CD4-positive, alpha-beta T cell treated with Interleukin-6 for 4 hours (primary cell): ENCODE results near the gene IRF5.
"Not testable (repeated sequence)": the region's sequence is repeated elsewhere in the genome, so short reads cannot be mapped to it uniquely, and the experiment has no call there.

Source experiments
- DNase-seq: peaks from one replicate; pipeline ENCODE4 v3.0.0-alpha.2; 2020; ENCODE audit warnings: mixed read lengths

Gene IRF5

DNA sequence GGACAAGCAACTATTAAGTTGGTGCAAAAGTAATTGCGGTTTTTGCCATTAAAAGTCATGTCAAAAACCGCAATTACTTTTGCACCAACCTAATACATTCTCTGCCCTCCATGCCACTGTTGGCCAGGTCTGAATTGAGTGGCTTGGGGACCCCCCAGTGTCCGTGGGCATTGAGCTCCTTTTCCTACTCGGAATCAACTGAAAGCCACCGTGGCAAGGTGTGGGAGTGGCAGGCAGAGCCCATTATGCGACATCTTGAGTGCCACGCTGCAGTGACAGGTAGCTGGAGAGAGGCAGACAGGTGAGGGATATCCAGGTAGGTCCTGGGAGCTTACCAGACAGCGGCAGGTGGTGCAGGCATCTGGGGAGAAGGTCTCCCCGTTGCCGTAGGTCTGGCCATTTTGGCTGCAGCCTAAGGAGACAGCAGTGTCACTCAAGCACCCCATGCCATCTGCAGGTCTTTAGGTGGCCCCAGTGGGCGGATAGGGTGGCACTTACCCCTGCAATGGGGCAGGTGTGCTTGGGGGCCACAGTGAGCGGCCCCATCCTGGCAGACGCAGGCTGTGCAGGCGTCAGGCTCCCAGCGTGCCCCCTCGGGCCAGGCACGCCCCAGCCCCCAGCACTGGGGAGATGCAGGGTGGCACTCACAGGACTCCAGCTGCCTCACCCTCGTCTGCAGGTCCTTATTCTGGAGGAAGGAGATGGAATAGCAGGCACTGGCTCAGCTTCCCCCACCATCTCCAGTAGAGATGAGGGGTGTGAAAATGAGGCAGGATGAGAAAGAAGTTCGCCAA lies 30.8 kb upstream of the IRF5 start:
- DNase-seq: no peak

DNA sequence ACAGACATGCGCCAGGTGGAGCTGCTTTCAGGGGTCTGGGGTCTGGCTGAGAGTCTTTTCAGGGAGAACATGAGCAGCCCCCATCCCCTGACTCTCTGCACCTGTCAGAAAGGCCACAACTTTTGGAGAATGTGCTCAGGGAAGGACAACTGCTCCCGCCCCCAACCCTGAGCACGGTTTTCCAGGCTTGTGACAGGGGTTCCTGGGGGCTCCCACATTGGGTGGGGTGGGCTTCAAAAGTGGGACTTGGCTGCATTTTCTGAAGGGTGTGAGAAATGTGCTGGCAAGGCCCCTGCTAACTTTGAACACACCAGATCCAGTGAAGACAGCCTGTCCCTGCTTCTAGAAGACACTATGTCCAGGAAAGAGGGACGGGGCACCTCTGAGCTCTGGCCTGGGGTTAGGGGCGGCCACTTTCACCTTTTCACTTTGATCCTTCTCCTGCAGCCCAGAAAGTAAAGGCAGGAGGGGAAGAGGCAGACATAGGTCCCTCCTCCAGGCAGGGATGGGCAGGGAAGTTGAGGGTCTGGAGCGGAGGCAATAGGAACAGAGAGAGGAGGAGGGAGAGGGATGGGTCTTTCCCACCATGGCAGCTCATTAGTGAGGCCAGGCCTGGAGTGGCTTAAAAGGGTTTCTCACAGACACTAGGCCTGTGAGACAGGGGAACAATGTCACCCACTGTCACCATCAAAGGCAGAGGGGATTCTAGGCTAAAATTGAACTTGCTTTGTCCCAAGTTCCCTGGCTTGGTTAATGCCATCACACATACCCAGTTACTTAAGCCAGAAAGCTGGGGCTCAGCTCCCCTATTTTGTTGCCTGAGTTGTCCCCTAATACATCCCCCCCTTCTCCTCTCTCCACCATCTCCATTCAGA lies 28.7 kb upstream of the IRF5 start:
- DNase-seq: no peak

DNA sequence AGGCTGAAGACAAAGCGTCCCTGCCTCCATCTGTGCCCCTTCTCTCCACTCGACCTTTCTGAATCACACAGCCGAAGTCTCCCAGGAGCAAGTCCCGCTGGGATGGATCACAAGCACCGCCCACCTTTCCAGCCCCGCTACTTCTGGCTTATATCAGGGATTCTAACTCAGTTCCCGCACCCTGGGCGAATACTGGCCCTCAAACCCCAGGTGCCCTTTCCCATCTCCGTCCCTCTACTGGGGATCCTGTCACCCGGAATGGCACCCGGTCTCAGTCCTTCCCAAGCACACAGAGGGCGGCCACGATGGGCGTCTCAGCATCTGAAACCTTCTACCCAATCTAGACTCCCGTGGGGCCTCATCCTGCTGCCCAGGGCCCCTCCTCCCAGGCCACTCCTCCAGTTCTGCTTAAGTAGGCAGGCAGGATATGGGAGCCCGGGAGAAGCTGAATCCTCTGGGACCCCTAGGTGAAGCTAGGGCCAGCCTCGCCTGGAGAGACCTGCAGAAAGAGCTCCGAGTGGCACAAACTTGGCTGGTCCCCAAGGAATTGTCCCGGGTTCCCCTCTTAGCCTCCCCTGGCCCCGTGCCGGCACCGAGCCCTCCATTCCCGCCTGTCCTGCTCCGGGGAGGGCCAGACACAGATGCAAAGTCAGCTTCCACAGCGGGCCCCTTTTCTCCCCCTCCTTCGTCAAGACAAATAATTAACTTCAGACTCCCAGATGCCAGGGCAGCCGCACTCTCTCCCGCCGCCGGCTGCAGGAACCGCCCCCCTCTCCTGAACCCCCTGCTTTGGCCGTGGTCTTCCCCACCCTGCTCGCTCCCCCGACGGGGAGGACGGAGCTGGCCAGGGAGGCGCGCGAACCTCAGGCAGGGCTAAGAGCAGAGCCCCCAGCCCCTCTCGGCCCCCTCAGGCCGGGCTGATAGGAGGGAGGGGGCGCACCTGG lies 27.8 kb upstream of the IRF5 start:
- DNase-seq: no peak

DNA sequence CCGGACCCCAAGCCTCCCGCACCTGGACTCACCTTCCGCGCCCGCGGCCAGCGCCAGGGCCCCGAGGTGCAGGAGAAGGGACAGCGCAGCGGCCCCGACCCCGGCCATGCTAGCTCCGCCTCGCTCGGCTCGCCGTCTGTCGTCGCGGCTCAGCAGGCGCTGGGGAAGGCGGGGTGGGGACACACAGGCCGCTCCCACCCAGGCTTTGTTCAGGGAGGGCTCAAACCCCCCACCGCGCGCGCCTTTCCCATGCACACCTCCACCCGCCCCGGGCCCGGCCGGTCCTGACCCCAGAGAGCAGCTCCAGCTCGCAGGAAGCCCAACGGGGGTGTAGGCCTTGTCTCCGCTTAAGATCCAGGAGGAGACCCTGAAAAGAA lies 27.2 kb upstream of the IRF5 start, which contains the start of gene KCP:
TSS of gene KCP (minus strand) at position 141 of the 377 bp plus-strand sequence. CDS start at position 108, 33 bp downstream.
- DNase-seq: no peak

DNA sequence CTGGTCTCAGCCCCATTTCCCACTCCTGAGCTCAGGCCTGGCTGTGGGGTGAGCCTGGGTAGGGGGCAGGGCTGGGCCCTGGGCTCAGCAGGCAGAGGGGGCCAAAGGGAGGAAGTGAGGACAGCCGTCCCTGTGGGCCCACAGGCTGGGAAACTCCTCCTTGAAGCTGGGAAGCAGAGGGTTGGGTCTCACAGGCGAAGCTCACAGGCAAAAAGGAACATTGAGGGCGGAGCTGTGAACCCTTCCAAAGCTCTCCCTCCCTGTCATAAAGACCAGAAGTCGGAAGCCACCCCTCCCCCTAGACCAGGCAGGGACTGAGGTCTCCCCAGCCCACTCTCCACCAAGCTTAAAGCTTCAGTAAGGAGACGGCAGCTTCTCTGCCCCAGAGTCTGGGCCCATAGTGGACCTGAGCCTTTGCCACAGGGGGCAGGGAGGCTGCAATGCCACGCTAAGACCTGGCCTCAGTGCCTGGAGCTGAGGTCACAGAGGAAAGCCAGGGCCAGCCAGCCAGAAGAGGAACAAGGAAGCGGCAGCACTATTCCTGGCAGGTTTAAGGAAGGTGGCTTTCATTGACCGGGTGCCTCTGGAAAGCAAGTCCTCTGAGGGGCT lies 26.2 kb upstream of the IRF5 start:
- DNase-seq: no peak

DNA sequence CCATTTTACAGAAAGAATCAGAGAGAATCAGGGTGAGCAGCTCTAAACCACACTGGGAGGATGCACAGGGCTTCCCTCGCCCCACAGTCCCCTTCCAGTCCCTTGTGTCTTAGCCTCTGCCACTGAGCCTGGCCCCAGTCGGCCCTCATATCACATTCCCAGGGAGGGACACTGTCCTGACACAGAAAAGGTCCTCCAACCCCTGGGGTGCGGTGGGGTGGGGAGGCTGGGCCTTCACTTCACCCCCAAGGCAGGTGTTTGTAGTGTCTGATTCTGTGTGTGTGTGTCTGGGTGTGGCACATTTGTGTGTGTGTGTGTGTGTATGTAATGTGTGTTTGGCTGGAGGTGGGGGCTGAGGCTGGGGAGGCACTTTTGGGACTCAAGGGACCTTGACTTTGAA lies 25.4 kb upstream of the IRF5 start:
- no peak for DNase-seq

DNA sequence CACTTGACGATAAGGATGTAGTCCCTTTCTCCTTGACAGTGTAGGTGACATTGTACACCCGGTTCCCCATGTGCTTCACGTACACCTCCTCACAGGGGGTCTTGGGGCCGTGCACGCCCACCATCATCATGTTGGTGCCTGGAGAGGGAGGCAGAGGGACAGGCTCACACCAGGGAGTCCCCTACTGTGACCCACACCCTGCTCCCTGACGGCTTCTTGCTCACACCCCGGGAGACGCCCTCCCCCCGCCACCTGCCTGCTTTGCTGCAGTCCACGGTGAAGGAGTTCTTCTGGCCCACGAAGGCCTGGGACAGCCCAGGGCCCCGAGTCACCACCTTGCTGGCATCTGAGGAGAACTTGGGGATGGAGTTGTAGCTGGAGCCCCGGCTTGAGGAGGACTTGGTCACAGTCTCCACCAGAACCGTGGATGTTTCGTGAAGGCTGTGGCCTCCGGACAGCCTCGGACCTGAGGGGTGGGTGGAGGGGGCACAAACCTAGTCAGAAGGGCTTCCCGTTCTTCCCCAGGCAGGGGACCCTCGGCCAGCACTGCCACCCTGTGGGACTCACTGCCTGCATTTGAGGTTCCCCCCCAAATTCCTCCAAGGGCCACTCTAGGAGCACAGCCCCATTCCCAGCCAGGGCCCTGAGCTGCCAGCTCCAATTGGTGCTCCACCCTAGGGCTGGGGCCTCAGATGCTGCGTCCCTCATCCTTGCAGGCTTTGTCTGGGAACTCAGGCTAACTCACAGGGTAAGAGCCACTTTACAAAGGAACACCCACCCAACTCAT lies 24.8 kb upstream of the IRF5 start:
- not testable (repeated sequence) for DNase-seq

DNA sequence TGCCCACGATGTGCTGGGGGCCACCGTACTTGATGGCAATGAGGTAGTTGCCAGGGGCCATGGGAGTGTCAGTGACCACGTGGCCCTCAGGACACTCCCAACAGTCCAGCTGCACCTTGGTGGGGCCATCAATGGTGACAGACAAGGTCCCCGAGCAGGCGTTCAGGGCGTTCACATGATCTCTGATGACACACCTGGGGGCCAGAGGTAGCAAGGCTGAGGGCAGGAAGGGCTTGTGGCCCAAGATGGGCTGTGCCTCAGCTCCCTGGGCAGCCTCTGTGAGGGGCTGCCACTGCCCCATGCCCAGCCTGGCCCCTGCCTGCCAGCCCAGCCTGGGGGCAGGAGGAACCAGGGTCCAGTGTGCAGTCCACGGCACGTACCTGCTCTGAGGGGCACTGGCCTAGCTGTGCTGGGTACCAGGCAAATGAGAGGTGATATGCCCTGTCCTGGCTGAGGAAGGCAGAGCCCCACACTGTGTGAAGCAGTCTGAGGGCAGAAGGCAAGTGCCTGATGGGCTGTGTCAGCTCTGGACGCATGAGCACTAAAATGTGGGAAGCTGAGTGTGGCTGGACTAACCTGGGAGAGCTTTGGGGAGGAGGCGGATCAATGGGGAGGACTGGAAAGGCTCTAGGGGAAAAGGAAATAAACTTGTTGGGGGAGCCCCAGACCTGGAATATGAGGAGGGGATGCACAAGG lies 23.7 kb upstream of the IRF5 start:
- no peak for DNase-seq

DNA sequence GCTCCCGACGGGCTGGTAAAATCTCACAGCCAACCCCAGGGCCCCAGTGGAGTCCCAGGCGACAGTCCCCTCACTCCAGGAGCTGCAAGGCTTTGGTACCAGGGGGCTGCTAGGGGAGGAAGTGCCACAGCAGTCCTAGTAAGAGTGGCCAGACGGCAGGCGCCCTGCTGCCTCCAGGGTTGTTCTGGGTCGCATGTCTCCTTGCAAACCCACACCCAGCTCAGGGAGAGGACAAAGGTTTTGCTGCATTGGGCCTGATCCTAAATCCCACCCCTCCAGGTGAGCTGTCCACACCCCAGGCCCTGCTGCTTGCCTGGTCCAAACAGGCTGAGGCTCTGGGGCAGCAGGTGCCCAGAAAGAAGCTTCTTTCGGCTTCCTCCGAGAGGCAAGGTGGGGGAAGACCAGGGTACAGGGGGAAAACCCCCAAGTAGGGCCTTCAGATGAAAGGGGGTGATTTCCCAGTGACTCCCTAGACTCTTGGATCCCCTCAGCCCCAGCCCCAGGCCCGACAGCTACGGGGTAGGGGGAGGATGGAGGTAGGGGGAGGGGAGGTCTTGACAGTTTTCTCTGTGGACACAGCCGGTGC lies 23.1 kb upstream of the IRF5 start:
- no peak for DNase-seq

DNA sequence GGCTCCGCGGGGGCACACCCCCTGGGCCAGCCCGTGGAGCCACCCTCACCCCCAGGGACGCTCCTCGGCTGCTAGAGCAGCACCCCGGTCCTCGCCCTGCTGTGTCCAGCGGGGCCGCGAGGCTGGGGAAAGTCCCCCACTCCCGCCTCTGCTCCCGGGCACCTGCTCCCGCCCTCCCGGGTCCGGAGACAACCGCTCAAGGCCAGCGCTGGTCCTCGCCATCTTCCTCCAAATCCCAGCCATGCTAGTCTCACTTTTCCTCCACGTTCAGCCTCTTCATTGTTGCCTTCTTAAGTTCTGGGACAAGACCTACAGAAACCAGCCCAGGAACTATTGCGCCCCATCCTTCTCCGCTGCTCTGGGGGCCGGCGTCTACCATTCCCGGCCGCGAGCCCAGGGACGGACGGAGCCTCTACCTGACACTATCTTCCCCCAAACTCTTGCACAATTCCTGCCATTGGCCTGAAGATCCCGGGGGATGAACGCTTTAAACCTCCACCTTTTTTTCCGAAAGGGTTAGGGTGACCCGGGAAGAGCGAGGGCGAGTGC lies 22.4 kb upstream of the IRF5 start:
- DNase-seq: no peak

DNA sequence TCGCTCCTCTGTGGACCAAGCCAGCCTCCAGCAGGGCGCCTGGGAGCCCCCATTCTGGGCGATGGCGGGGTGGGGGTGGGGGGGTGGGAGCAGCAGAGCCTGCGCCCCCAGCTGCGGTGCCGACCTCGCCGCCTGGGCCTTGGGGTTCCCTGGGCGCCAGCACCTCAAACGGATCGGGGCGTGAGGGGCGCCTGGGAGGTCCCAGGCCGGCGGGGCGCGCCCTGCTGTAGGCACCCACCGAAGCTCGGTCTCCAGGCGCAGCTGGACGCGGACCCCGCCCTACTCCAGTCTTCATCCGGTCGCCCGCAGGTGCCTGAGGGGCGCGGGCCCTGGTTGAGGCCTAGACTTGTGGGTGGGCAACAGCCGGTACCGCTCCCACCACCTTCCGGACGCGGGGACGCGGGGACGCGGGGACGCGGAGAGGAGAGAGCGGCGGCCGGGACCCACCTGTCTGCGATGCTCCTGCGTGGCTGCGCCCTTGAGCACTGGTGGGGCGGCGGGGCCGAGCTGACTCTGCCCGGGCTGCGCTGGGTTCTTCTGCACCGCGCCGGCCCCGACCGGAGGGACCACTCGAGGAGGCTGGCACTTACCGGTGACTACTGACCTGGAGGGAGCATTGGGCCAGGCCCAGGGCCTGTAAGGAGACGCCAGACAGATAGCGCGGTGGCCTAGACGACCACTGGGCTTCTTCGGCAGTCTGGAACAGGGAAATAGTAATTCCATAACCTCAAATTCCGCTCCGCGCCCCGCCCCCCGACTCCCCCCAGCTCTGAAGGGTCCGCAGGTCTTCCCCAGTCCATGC lies 21.7 kb upstream of the IRF5 start:
- no peak for DNase-seq

DNA sequence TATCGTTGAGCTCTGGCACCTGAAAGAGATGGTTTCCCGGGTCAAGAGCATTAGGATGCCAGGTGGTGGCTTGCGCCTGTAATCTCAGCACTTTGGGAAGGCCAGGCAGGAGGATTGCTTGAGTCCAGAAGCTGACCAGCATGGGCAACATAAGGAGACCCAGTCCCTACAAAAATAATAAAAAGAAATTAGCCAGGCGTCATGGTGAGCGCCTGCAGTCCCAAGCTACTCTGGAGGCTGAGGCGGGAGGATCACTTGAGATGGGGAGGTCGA lies 21.1 kb upstream of the IRF5 start:
- DNase-seq: no peak

DNA sequence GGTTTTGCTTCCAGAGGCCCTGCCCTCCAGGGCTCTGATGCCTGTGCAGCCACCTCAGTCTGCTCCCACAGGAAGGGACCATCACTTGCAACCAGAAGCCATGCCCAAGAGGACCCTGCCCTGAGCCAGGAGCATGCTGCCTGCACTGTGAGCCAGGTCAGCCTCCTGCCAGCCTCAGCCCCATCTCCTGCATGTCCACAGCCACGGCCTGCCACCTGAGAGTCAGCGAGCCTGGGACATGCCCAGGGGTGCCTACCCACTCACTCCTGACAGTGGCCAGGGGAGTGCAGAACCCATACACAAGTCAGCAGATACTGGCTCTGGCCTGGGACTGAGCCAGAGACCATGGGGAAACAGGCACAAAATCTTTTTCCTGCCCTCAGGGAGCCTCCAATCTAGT lies 20.6 kb upstream of the IRF5 start:
- DNase-seq: no peak

DNA sequence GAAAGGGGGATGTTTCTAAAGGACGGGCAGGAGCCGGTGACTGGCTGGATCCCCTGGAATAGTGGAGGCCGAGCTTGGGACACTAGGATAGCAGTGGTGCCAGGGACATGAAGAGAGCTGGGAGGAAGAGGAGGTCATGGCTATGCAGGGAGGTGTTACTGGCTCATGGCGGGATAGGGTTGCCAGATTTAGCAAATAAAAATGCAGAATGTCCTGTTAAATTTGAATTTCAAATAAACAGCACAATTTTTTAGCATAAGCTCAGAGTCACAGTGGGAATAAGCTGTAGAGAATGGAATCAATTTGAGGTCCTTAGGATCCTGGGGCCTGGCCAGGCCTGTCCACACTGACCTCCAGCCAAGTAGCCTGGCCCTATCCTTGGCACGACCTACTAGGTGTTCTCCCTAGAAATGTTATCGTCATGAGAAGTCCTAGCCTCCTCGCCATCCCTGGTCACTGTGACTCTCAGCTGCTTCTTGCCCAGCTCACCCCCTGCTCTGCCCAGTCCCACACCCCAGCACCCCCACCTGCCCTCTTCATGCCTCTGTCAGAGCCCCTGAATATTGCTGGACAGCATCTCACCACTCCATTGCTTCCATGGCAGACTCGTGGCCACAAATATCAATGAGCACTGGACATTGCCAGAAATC lies 19.6 kb upstream of the IRF5 start:
- no peak for DNase-seq

DNA sequence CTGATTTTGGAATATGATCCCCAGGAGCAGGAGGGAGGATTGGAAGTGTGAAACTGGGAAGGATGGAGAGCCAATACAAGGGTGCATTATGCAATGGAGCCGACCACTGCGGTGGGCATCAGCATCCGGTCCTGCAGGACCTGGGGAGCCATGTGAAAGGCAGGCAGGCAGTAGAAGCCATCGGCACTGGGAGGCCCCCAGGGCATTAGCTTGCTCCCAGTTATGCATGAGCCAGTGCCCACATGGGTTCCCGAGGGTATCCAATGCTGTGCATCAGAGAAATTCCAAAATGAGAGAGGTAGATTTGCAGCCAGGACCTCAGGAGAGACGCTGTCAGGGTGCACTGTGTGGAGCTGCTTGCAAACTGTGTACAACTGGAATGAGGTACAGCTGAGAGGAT lies 18.5 kb upstream of the IRF5 start:
- no peak for DNase-seq

DNA sequence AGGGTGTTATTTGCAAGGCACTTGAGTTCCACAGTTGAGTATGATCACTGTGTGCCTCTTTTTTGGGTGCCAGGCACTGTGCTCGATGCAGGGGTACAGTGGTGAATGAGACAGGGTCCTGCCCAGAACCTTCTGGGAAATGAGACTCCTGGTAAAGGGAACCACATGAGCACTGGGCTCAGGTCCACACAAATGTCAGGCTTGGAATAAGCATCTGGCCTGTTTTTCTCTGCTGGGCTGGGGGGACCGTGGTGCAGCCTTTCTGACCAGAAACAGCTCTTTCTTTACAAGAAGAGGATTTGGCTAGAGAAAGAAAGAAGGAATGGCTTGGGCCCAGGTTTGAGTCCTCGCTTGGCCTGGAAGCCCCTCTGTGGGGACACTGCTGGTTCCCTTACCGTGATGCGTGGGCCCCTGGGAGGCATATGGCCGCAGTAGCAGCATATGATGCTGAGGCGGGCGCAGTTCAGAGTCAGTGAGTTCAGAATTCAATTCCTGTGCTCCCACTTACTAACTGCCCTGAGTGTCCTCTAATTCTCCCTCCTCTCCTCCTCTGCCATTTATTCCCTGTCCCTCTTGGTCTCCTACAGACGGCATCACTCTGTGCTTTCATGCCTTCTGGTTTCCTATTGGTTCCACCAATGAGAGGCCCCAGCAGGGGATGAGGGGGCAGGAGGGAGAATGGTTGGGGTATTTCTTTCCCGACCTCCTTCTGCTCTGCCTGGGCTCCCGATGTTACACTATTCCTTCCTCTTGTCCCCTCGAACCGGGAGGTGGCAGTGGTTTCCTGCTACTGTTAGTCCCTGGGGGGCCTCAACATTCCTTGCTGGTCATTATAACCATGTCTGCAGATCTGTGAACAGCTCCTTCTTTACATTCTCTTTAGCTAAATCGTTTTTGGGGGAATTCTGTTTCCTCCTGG lies 17.6 kb upstream of the IRF5 start:
- no peak for DNase-seq

DNA sequence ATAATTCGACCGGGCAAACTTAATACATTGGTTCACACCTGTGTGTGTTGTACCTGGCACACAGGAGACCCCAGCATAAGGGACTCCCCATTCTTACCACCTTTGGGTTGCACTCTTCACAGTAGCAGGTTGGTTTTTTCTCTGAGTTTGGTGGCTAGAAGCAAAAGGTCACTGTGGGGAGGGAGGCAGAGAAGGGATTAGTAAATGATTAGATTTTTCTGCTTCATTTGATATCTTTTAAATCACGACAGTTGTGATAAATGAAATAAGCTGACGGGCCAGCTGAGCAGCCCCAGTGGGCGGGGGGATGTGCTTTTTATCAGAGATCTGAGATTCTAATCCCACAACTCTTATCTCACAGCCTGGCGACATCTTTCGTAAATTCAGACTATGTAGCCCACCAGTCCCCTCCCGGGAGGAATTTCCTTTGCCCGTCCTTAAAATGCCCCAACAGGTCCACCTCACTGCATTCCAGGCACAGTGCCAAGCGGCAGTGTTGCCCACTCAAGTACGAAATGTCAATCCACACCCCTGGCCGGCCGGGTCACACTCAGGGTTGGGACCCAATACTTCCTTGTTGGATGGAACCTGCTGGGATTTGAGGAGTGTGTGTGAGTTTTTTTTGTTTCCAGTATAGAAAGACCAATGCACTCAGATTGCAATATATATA lies 16.7 kb upstream of the IRF5 start:
- DNase-seq: no peak
